ENCODE data around the gene EFCAB5. TPM values are rescaled to one million over a fixed set of nuclear protein-coding genes. Genes with fewer than 3 reads are reported as not detected.

EFCAB5 gene
- total RNA-seq, 1 experiment from 2014 or later = 0.39 TPM

DNA sequence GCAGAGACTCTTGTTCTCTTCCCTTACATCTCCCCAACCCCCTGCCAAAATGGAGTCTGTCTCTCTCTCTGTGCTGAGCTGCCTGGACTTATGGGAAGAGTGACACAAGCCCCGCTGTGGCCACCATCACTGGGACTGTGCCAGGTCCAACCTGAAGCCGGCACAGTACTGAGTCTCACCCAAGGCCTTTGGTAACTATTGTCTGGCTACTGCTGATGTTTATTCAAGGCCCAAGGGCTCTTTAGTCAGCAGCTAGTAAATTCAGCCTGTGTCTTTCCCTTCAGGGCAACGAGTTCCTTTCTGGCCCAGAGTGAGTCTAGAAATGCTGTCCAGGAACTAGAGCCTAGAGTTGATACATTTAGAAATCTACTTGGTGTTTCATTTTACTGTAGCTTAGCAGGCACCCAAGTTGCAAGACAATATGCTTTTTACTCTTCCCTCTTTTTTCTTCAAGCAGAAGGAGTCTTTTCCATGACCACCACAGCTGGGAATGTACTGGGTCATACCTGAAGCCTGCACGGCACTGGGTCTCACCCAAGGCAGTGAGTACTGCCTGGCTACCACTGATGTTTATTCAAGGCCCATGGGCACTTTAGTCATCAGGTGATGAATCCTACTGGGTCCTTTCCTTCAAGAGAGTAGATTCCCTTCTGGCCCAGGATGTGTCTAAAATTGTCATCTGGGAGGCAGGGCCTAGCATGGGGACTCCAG lies 17.7 kb downstream of the EFCAB5 start:
- Histone ChIP-seq H3K27me3 (ENCODE audit: control insufficient read depth, insufficient read depth, low read length) (no peaks in the 10 kb centered on the region), H3K9me3 (ENCODE audit: control insufficient read depth, insufficient read depth, low read depth, low read length) (no peaks in the 10 kb centered on the region), H3K36me3 (ENCODE audit: control insufficient read depth, insufficient read depth, low read length) (no peaks in the 10 kb centered on the region), H3K4me1 (ENCODE audit: control insufficient read depth, insufficient read depth, low read length) (no peaks in the 10 kb centered on the region), H3K4me3 (ENCODE audit: low read depth in 2 of 2, low read length in 2 of 2) (no peak overlapping the region), H3K27ac (ENCODE audit: low read length) (no peak overlapping the region)
- CTCF ChIA-PET = no interaction called here
- ATAC-seq (peak; percentile 82), DNase-seq (ENCODE audit: low read depth, low spot score) (no peak)
- in situ Hi-C loops (cut with HindIII; ENCODE audit: low pct_unique_long_range_greater_than_20kb, low sequenced_read_pairs) (no loop called here), intact Hi-C loops (cut with micrococcal nuclease; ENCODE audit: unreplicated experiment) (loop anchor here (10.0 kb wide), 1 partner anchor 566 kb away; no protein-coding TSS in a partner anchor)
- TF ChIP-seq POLR2AphosphoS5 (IDR thresholded peaks at IDR 0.05; ENCODE audit: low read depth, low read length) (no peak), CTCF (IDR thresholded peaks at IDR 0.05) (no peak), SIN3A (IDR thresholded peaks at IDR 0.05; ENCODE audit: borderline replicate concordance, insufficient read depth, low read depth, low read length) (no peak), TCF7L2 (IDR thresholded peaks at IDR 0.05; ENCODE audit: low read depth, low read length) (no peak)
- TF ChIP-seq, protein P1, sequence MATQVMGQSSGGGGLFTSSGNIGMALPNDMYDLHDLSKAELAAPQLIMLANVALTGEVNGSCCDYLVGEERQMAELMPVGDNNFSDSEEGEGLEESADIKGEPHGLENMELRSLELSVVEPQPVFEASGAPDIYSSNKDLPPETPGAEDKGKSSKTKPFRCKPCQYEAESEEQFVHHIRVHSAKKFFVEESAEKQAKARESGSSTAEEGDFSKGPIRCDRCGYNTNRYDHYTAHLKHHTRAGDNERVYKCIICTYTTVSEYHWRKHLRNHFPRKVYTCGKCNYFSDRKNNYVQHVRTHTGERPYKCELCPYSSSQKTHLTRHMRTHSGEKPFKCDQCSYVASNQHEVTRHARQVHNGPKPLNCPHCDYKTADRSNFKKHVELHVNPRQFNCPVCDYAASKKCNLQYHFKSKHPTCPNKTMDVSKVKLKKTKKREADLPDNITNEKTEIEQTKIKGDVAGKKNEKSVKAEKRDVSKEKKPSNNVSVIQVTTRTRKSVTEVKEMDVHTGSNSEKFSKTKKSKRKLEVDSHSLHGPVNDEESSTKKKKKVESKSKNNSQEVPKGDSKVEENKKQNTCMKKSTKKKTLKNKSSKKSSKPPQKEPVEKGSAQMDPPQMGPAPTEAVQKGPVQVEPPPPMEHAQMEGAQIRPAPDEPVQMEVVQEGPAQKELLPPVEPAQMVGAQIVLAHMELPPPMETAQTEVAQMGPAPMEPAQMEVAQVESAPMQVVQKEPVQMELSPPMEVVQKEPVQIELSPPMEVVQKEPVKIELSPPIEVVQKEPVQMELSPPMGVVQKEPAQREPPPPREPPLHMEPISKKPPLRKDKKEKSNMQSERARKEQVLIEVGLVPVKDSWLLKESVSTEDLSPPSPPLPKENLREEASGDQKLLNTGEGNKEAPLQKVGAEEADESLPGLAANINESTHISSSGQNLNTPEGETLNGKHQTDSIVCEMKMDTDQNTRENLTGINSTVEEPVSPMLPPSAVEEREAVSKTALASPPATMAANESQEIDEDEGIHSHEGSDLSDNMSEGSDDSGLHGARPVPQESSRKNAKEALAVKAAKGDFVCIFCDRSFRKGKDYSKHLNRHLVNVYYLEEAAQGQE (IDR thresholded peaks at IDR 0.05; ENCODE audit: insufficient read depth in 1 of 2, low read depth in 2 of 2, low read length in 1 of 2) = no peak
- no TSS peak for BruUV-seq (replicated peaks)
- POLR2A ChIA-PET = no interaction called here

DNA sequence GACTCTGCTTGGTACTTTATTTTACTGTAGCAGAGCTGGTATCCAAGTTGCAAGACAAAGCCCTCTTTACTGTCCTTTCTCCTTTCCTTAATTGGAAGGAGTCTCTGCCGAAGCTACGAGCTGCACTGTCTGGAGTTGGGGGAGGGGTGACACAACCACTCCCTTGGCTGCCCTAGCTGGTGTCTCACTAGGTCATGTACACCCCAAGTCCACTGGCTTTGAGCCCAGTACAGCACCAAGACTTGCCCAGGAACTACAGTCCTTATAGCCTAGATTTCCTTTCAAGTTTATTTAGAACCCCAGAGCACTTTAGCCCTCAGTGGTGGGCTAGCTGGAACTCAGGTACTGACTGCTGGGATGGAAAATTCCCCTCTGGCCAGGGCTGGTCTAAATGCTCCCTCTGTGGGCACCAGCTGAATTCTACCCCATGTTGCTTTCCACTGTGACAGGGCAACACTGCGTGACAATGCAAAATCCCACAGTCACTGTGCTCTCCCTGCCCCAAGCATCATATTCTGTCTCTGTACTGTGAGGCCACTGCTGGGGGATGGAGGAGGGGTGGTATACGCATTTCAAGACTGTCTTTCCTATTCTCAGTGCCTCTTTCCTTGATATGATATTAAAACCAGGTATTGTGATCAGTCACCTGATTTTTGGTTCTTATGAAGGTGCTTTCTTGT lies 18.4 kb downstream of the EFCAB5 start:
- BruUV-seq (replicated peaks) = no TSS peak
- Histone ChIP-seq H3K4me3 (ENCODE audit: low read depth in 2 of 2, low read length in 2 of 2) (no peak overlapping the region), H3K27ac (ENCODE audit: low read length) (no peak overlapping the region), H3K9me3 (ENCODE audit: control insufficient read depth, insufficient read depth, low read depth, low read length) (no peaks in the 10 kb centered on the region), H3K36me3 (ENCODE audit: control insufficient read depth, insufficient read depth, low read length) (no peaks in the 10 kb centered on the region), H3K27me3 (ENCODE audit: control insufficient read depth, insufficient read depth, low read length) (no peaks in the 10 kb centered on the region), H3K4me1 (ENCODE audit: control insufficient read depth, insufficient read depth, low read length) (no peaks in the 10 kb centered on the region)
- CTCF ChIA-PET = no interaction called here
- intact Hi-C loops (cut with micrococcal nuclease; ENCODE audit: unreplicated experiment) = loop anchor here (10.0 kb wide), 1 partner anchor 565 kb away; no protein-coding TSS in a partner anchor
- ATAC-seq (peak; percentile 49; the same call in 1 of the 2 replicates), DNase-seq (ENCODE audit: low read depth, low spot score) (no peak)
- TF ChIP-seq CTCF (IDR thresholded peaks at IDR 0.05) (no peak), TCF7L2 (IDR thresholded peaks at IDR 0.05; ENCODE audit: low read depth, low read length) (no peak), SIN3A (IDR thresholded peaks at IDR 0.05; ENCODE audit: borderline replicate concordance, insufficient read depth, low read depth, low read length) (no peak), POLR2AphosphoS5 (IDR thresholded peaks at IDR 0.05; ENCODE audit: low read depth, low read length) (no peak)
- TF ChIP-seq, protein P1 (IDR thresholded peaks at IDR 0.05; ENCODE audit: insufficient read depth in 1 of 2, low read depth in 2 of 2, low read length in 1 of 2) = no peak
- in situ Hi-C loops (cut with HindIII; ENCODE audit: low pct_unique_long_range_greater_than_20kb, low sequenced_read_pairs) = no loop called here
- POLR2A ChIA-PET = no interaction called here
